Measurements from ENCODE around the gene ANO7. TPM values are rescaled to one million over a fixed set of nuclear protein-coding genes. Genes with fewer than 3 reads are reported as not detected.
A peak's percentile ranks its signal among the peaks of the same experiment; 100 is the strongest.

The ANO7 gene
- total RNA-seq, 2 experiments from 2014 or later, result 0.16 to 0.46 TPM

DNA sequence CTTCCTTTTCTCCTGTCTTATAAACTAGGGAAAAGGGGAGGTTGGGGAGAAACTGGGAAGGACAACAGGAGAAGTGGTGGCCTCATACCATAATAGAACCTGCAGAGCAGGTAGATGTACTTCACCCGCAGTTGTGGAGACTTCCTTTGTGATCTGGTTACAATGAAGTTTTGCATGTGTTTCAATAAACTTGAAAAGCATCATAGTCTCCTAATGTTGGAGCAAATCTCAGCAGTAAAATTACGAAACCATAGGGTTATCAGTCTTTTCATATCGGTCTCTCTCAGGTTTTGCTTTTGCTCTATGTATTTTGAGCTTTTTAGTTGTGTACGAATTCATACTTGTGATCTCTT, 30.5 kb downstream of the ANO7 start:
- Histone ChIP-seq H3K9me2 (ENCODE audit: insufficient read depth, low read length) (no peaks in the 10 kb centered on the region), H3K4me2 (ENCODE audit: low read length) (peak overlapping the region; percentile 80), H2AFZ (ENCODE audit: low read length) (peak overlapping the region; percentile 75; the same call in 1 of the 2 replicates), H3K36me3 (ENCODE audit: insufficient read depth, low read length) (no peaks in the 10 kb centered on the region), H3K4me1 (ENCODE audit: insufficient read depth, low read length, poor library complexity, severe bottlenecking) (peaks cover 11% of the 10 kb centered on the region), H3K9me3 (ENCODE audit: low read length) (no peaks in the 10 kb centered on the region), H3K79me2 (ENCODE audit: insufficient read depth, low read depth, low read length) (no peaks in the 10 kb centered on the region), H4K20me1 (ENCODE audit: insufficient read depth, low read length) (no peaks in the 10 kb centered on the region), H3K4me3 (ENCODE audit: low read depth, low read length, poor library complexity, severe bottlenecking) (peak overlapping the region; percentile 53), H3K27ac (ENCODE audit: low read depth, low read length, poor library complexity, severe bottlenecking) (no peak overlapping the region)
- TF ChIP-seq EZH2phosphoT487 (IDR thresholded peaks at IDR 0.05; ENCODE audit: borderline replicate concordance, low read depth, low read length), result no peak
- TF ChIP-seq, protein P1, sequence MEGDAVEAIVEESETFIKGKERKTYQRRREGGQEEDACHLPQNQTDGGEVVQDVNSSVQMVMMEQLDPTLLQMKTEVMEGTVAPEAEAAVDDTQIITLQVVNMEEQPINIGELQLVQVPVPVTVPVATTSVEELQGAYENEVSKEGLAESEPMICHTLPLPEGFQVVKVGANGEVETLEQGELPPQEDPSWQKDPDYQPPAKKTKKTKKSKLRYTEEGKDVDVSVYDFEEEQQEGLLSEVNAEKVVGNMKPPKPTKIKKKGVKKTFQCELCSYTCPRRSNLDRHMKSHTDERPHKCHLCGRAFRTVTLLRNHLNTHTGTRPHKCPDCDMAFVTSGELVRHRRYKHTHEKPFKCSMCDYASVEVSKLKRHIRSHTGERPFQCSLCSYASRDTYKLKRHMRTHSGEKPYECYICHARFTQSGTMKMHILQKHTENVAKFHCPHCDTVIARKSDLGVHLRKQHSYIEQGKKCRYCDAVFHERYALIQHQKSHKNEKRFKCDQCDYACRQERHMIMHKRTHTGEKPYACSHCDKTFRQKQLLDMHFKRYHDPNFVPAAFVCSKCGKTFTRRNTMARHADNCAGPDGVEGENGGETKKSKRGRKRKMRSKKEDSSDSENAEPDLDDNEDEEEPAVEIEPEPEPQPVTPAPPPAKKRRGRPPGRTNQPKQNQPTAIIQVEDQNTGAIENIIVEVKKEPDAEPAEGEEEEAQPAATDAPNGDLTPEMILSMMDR (conservative IDR thresholded peaks at IDR 0.05; ENCODE audit: low read length), result peak; percentile 60; the same call in 1 of the 2 replicates
- intact Hi-C loops (cut with micrococcal nuclease; ENCODE audit: unreplicated experiment), result loop anchor here (2.0 to 5.0 kb wide), 2 partner anchors 173 to 236 kb away; no protein-coding TSS in a partner anchor
- no TSS peak for BruUV-seq (replicated peaks)
- CTCF ChIA-PET (ENCODE audit: unreplicated experiment), result interaction anchor here (1.0 kb wide), 1 partner anchor 24 kb away, joined by 3 read pairs; no protein-coding TSS in a partner anchor
- POLR2A ChIA-PET, result interaction anchor here (0.7 to 1.1 kb wide), 3 partner anchors 9 to 218 kb away, joined by 3 to 4 read pairs (median 3); no protein-coding TSS in a partner anchor
- no peak for DNase-seq (ENCODE audit: low spot score)

DNA sequence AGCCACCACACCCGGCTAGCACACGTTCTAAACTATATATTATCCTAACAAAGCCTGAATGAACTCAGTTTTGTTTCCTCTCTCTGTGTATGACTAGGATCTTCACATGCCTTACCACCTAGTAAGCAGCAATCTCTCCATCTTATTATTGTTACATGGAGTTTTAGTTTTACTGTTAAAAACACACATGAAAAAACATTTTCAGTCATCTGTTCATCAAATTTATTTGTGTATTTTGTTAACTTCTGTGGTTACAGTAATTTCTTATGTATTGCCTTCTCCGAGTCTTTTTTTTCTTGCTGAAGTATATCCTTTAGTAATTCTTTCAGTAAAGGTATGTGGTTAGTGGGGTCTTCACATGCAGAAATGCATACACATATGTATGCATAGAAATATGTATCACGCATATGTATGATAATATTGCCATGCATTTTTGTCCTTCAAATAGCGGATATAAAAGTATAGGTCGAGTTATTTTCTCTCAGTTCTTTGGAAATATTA, 31.4 kb downstream of the ANO7 start:
- H3K9me2 ChIP-seq (ENCODE audit: insufficient read depth, low read length), result no peaks in the 10 kb centered on the region
- BruUV-seq (replicated peaks), result no TSS peak
- no peak overlapping the region for H3K4me3 ChIP-seq (ENCODE audit: low read depth, low read length, poor library complexity, severe bottlenecking)
- ChIA-PET POLR2A (no interaction called here), CTCF (ENCODE audit: unreplicated experiment) (no interaction called here)
- H3K4me2 ChIP-seq (ENCODE audit: low read length), result no peak overlapping the region
- no peak overlapping the region for H3K27ac ChIP-seq (ENCODE audit: low read depth, low read length, poor library complexity, severe bottlenecking)
- H3K79me2 ChIP-seq (ENCODE audit: insufficient read depth, low read depth, low read length), result no peaks in the 10 kb centered on the region
- H4K20me1 ChIP-seq (ENCODE audit: insufficient read depth, low read length), result no peaks in the 10 kb centered on the region
- H3K4me1 ChIP-seq (ENCODE audit: insufficient read depth, low read length, poor library complexity, severe bottlenecking), result peaks cover 11% of the 10 kb centered on the region
- DNase-seq (ENCODE audit: low spot score), result no peak
- intact Hi-C loops (cut with micrococcal nuclease; ENCODE audit: unreplicated experiment), result loop anchor here (2.0 to 5.0 kb wide), 2 partner anchors 172 to 237 kb away; no protein-coding TSS in a partner anchor
- TF ChIP-seq, protein P1 (conservative IDR thresholded peaks at IDR 0.05; ENCODE audit: low read length), result no peak
- TF ChIP-seq EZH2phosphoT487 (IDR thresholded peaks at IDR 0.05; ENCODE audit: borderline replicate concordance, low read depth, low read length), result no peak
- no peaks in the 10 kb centered on the region for H3K9me3 ChIP-seq (ENCODE audit: low read length)
- H3K36me3 ChIP-seq (ENCODE audit: insufficient read depth, low read length), result no peaks in the 10 kb centered on the region
- no peak overlapping the region for H2AFZ ChIP-seq (ENCODE audit: low read length)

DNA sequence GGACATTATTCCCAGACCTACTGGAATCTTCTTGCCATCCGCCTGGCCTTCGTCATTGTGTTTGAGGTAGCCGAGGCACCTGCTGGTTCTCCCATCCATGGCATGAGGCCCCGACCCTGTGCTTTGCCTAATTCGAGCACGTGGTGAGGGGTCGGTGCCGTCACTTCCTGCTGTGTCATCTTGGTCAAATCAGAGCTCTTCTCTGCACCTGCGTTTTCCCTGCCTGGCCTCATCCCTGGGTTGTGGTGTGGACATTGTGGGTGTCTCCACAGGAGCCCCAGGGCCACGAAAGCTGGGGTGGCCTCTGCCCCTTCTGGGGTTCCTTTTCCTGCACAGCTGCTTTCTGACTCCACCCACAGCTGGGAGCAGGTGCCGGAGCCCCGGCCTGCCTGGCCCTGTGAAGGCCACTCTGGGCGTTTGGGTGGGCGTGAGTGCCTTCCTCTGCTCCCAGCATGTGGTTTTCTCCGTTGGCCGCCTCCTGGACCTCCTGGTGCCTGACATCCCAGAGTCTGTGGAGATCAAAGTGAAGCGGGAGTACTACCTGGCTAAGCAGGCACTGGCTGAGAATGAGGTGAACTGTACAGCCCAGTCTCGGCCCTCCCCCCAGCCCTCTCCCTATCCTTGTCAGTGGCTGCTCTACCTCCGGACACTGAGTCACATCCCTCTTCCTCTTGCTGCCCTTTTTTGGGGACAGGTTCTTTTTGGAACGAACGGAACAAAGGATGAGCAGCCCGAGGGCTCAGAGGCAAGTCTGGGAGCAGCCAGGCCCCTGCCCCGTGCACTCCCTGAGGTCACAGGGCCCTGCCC, 34.9 kb downstream of the ANO7 start:
- H4K20me1 ChIP-seq (ENCODE audit: insufficient read depth, low read length), result no peaks in the 10 kb centered on the region
- H3K27ac ChIP-seq (ENCODE audit: low read depth, low read length, poor library complexity, severe bottlenecking), result no peak overlapping the region
- H3K4me1 ChIP-seq (ENCODE audit: insufficient read depth, low read length, poor library complexity, severe bottlenecking), result peaks cover 8% of the 10 kb centered on the region
- DNase-seq (ENCODE audit: low spot score), result no peak
- ChIA-PET CTCF (ENCODE audit: unreplicated experiment) (no interaction called here), POLR2A (no interaction called here)
- no peak overlapping the region for H3K4me2 ChIP-seq (ENCODE audit: low read length)
- H2AFZ ChIP-seq (ENCODE audit: low read length), result no peak overlapping the region
- no TSS peak for BruUV-seq (replicated peaks)
- no peaks in the 10 kb centered on the region for H3K9me3 ChIP-seq (ENCODE audit: low read length)
- H3K9me2 ChIP-seq (ENCODE audit: insufficient read depth, low read length), result no peaks in the 10 kb centered on the region
- H3K79me2 ChIP-seq (ENCODE audit: insufficient read depth, low read depth, low read length), result no peaks in the 10 kb centered on the region
- TF ChIP-seq, protein P1 (conservative IDR thresholded peaks at IDR 0.05; ENCODE audit: low read length), result no peak
- TF ChIP-seq EZH2phosphoT487 (IDR thresholded peaks at IDR 0.05; ENCODE audit: borderline replicate concordance, low read depth, low read length), result no peak
- no peak overlapping the region for H3K4me3 ChIP-seq (ENCODE audit: low read depth, low read length, poor library complexity, severe bottlenecking)
- intact Hi-C loops (cut with micrococcal nuclease; ENCODE audit: unreplicated experiment), result no loop called here
- H3K36me3 ChIP-seq (ENCODE audit: insufficient read depth, low read length), result peaks cover 16% of the 10 kb centered on the region
